ENCODE data around the gene ABLIM1. TPM values are rescaled to one million over a fixed set of nuclear protein-coding genes. Genes with fewer than 3 reads are reported as not detected.

The ABLIM1 gene
- total RNA-seq, 1 donor from 2014 or later, result 30.2 TPM

DNA sequence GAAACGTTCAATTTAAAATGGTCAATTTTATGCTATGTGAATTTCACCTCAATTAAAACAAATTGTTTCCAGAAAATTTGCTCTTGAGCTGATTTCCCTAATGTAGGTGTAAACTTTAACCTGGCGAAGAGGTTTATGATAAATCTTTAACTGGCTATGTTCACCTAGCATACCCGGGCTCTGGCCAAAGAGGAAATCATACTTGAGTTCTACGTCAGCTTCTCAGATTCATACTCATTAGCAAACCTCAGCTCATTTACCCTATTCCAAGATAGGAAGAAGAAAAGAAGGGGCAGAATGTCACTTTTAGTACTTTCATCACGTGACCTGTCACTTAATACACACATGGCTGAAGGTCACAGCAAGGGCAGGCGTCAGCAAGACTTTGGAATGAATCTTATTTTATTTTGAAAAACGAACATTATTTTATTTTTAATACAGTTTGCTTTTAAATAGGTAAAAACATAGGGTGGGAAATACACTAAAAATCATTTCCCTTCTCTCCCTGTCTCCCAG is 97.0 kb downstream of the ABLIM1 start:
- DNase-seq (ENCODE audit: low read depth), result no peak
- TF ChIP-seq, protein P1, sequence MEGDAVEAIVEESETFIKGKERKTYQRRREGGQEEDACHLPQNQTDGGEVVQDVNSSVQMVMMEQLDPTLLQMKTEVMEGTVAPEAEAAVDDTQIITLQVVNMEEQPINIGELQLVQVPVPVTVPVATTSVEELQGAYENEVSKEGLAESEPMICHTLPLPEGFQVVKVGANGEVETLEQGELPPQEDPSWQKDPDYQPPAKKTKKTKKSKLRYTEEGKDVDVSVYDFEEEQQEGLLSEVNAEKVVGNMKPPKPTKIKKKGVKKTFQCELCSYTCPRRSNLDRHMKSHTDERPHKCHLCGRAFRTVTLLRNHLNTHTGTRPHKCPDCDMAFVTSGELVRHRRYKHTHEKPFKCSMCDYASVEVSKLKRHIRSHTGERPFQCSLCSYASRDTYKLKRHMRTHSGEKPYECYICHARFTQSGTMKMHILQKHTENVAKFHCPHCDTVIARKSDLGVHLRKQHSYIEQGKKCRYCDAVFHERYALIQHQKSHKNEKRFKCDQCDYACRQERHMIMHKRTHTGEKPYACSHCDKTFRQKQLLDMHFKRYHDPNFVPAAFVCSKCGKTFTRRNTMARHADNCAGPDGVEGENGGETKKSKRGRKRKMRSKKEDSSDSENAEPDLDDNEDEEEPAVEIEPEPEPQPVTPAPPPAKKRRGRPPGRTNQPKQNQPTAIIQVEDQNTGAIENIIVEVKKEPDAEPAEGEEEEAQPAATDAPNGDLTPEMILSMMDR (conservative IDR thresholded peaks at IDR 0.05; ENCODE audit: low read depth, low read length), result no peak
- H3K4me3 ChIP-seq (ENCODE audit: low read depth, low read length), result no peak overlapping the region

DNA sequence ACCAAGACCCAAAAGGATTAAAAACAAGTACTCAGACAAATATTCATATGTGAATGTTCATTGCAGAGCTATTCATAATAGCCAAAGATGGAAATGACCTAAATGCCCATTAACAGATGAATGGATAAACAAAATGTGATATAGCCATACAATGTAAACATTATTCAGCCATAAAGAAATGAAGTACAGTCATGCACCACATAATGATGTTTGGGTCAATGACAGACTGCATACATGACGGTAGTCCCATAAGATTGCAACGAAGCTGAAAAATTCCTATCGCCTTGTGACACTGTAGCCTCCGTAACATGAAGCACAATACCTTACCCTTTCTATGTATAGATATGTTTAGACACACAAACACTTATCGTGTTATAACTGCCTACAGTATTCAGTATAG is 97.9 kb downstream of the ABLIM1 start:
- TF ChIP-seq, protein P1 (conservative IDR thresholded peaks at IDR 0.05; ENCODE audit: low read depth, low read length), result no peak
- no peak for DNase-seq (ENCODE audit: low read depth)
- no peak overlapping the region for H3K4me3 ChIP-seq (ENCODE audit: low read depth, low read length)

DNA sequence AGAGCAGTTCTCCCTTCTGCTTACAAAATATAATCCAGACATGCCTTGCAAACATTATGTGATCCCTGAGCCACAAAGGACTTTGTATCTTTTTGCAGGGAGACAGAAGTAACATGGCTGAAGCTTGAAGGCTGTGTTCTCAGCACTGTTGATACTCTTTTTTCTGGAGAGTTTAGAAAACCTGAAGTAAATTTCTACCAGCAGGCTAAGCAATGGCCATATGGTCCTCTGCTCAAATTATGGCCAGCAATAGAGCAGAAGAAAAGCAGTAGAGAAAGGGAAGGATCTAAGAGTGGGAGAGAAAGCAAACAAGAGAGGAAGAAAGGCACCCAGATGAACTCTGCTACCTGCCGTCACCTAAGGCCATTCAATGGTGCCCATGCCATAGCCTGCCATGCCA is 98.4 kb downstream of the ABLIM1 start:
- TF ChIP-seq, protein P1 (conservative IDR thresholded peaks at IDR 0.05; ENCODE audit: low read depth, low read length), result no peak
- H3K4me3 ChIP-seq (ENCODE audit: low read depth, low read length), result no peak overlapping the region
- DNase-seq (ENCODE audit: low read depth), result no peak

DNA sequence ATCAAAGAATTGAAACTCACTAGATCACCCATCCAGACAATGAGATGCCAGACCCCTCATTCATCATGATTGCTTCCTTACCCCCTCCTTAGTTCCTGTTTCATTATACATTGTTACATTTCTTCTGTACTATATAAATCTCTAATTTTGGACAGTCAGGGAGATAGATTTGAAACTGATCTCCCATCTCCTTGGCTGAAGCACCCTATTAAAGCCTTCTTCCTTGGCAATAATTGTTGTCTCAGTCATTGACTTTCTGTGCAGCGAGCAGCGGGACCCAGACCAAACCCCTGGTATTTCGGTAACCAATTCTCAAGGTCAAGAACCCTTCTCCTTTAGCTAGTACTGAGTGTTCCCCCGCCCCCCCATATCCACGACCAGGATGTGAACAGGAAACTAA is 100.2 kb downstream of the ABLIM1 start:
- DNase-seq (ENCODE audit: low read depth), result no peak
- TF ChIP-seq, protein P1 (conservative IDR thresholded peaks at IDR 0.05; ENCODE audit: low read depth, low read length), result no peak
- no peak overlapping the region for H3K4me3 ChIP-seq (ENCODE audit: low read depth, low read length)

DNA sequence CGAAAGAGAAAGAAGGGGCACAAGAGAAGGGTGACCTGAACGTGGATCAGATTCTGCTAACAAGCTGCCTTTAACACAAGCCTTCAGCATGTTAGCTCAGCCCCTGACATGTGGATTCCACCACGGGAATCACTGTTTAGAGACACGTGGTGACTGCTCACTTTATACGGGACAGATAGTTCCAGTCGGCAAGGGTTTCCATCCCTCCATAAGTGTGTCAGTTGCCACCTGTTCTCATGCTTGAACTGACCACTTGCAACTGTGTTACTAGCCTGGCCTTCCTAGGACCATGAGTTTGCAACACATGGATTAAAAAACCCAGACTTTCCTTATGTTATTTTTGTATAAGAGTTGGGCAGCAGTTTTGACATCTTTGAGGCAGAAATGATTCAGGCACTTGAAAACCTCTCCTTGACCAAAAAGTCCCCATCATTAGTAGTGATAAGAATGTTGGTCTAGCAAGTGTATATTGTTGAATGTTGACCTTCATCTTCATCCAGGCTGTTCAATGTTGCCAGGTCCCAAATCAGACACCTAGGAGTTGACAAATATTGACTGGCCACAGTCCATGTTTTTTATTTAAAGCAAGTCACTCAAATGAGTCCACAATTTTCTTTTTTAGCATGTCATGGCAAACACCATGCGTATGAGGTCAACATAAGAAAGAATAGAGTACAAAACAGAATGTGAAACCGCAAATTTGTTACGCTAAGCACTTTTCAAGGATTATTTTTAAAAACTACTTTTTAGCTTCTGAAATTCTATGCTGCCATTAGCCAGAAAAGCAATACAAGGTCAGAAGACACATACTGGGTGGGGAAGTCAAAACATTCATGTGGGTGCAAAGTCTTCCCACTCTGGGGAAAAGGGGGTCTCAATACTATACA is 101.6 kb downstream of the ABLIM1 start:
- H3K4me3 ChIP-seq (ENCODE audit: low read depth, low read length), result no peak overlapping the region
- DNase-seq (ENCODE audit: low read depth), result no peak
- TF ChIP-seq, protein P1 (conservative IDR thresholded peaks at IDR 0.05; ENCODE audit: low read depth, low read length), result no peak

DNA sequence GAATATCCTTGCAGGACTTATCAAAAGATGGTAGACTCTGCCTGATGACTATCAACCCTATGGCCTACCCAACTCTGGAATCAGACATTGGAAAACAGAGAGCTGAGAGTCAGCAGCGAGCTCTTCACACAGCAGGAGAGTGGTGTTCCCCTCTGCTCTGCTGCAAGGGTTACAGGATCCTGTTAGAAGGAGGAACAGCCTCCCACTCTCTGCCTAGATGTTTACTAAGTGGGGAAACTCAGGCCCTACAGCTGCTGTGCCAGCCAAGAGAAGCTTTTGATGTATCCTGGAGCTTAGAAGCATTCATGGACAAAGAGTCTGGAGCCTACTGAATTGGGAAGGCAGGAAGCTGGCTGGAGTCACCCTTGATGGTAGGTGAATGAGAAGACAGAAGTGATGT is 104.6 kb downstream of the ABLIM1 start:
- TF ChIP-seq, protein P1 (conservative IDR thresholded peaks at IDR 0.05; ENCODE audit: low read depth, low read length), result no peak
- no peak for DNase-seq (ENCODE audit: low read depth)

More for the DNA sequence above, 104.6 kb downstream of the ABLIM1 start:
- no peak overlapping the region for H3K4me3 ChIP-seq (ENCODE audit: low read depth, low read length)
